NB4 (cell line): Measurements from ENCODE around the gene IL17REL.

Experiments
- MYC ChIP-seq: IDR thresholded peaks from 2 replicates; pipeline ENCODE4 v1.6.1; 2011; ENCODE audit warnings: low read depth, low read length
- POLR2A ChIP-seq: IDR thresholded peaks from 2 replicates; pipeline ENCODE4 v1.6.1; 2011; ENCODE audit warnings: mild to moderate bottlenecking; ENCODE audit not compliant: insufficient read length; ENCODE audit errors: extremely low read depth
- TF ChIP-seq, protein P1 (sequence below): IDR thresholded peaks from one replicate; pipeline ENCODE4 v1.5.1; 2012; ENCODE audit warnings: low read depth, low read length
- TF ChIP-seq, protein P2 (sequence below): IDR thresholded peaks from 2 replicates; pipeline ENCODE4 v1.6.1; 2011; ENCODE audit warnings: low read depth, low read length

DNA sequence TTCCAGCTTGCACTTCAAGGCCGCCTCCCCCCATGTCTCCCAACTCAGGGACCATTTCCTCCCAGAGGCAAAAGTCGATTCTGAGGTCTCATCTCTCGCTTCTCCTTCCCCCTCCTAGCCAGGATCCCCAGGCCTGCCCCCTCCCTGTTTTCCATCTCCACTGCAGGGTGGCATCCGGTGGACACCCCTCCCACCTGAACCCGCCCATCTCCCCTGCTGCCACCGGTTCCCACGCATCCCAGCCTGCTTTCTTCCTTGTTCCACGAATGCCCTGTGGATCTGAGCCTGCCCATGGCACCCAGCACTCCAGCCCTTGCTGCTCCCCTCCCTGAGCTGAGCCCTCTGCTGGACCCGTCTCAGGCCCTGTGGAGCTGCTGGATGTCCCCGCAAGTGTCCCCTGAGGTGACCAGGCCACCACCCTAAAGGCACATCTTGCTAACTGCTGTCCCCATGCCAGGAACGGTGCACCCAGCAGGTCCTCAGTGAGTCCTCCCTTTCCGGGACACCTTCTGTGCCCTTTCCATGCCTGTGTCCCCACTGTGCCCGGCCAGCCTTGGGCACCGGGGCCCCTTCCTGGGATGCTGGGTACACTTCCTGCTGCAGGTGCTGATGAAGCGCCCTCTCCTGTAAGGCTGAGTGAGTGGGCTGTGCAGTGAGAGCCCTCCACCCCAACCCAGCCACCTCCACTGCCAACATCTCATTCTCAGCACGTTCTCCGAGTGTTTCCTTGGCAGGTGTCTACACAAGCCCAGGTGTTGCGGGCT lies 936 bp downstream of the IL17REL start:
- TF ChIP-seq, protein P1, sequence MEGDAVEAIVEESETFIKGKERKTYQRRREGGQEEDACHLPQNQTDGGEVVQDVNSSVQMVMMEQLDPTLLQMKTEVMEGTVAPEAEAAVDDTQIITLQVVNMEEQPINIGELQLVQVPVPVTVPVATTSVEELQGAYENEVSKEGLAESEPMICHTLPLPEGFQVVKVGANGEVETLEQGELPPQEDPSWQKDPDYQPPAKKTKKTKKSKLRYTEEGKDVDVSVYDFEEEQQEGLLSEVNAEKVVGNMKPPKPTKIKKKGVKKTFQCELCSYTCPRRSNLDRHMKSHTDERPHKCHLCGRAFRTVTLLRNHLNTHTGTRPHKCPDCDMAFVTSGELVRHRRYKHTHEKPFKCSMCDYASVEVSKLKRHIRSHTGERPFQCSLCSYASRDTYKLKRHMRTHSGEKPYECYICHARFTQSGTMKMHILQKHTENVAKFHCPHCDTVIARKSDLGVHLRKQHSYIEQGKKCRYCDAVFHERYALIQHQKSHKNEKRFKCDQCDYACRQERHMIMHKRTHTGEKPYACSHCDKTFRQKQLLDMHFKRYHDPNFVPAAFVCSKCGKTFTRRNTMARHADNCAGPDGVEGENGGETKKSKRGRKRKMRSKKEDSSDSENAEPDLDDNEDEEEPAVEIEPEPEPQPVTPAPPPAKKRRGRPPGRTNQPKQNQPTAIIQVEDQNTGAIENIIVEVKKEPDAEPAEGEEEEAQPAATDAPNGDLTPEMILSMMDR: no peak
- no peak for TF ChIP-seq POLR2A
- TF ChIP-seq, protein P2, sequence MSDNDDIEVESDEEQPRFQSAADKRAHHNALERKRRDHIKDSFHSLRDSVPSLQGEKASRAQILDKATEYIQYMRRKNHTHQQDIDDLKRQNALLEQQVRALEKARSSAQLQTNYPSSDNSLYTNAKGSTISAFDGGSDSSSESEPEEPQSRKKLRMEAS: no peak
- no peak for TF ChIP-seq MYC
